Liver (tissue), 3 donors: ENCODE results near the gene XPNPEP1.

Source experiments
- EGR1 ChIP-seq, 2 donors: IDR thresholded peaks; 2 replicates each; pipeline ENCODE4 v1.6.1; 2016 to 2018; ENCODE audit warnings: antibody characterized with exemption in 2 of 2, low read depth in 2 of 2
- FOXA1 ChIP-seq: IDR thresholded peaks from 2 replicates; pipeline ENCODE4 v1.6.1; 2016; ENCODE audit warnings: antibody characterized with exemption
- JUND ChIP-seq, 2 donors: IDR thresholded peaks; 2 replicates each; pipeline ENCODE4 v1.6.1; 2016; ENCODE audit warnings: antibody characterized with exemption in 2 of 2
- RAD21 ChIP-seq, 2 donors: IDR thresholded peaks; 2 replicates each; pipeline ENCODE4 v1.6.1; 2016; ENCODE audit warnings: antibody characterized with exemption in 2 of 2, mild to moderate bottlenecking in 2 of 2
- SP1 ChIP-seq: IDR thresholded peaks from 2 replicates; pipeline ENCODE4 v1.6.1; 2018; ENCODE audit warnings: antibody characterized with exemption, mild to moderate bottlenecking
- TAF1 ChIP-seq: conservative IDR thresholded peaks from 2 replicates; pipeline ENCODE4 v1.6.1; 2016; ENCODE audit warnings: antibody characterized with exemption, mild to moderate bottlenecking
- YY1 ChIP-seq: IDR thresholded peaks from 2 replicates; pipeline ENCODE4 v1.6.1; 2016; ENCODE audit warnings: antibody characterized with exemption, mild to moderate bottlenecking
- TF ChIP-seq, protein P1 (sequence below): IDR thresholded peaks from 2 replicates; pipeline ENCODE4 v1.6.1; 2016; ENCODE audit warnings: antibody characterized with exemption, mild to moderate bottlenecking
- TF ChIP-seq, protein P2 (sequence below): fragments of 150-350 bp; IDR thresholded peaks from 2 replicates; pipeline ENCODE4 v1.5.1; 2017; ENCODE audit warnings: improper control_type of control experiment, low read depth, low read length; ENCODE audit not compliant: missing input control
- TF ChIP-seq, protein P3 (sequence below): IDR thresholded peaks from 2 replicates; pipeline ENCODE4 v1.6.1; 2016; ENCODE audit warnings: antibody characterized with exemption
- TF ChIP-seq, protein P4 (sequence below): IDR thresholded peaks from 2 replicates; pipeline ENCODE4 v1.6.1; 2016; ENCODE audit warnings: antibody characterized with exemption
- TF ChIP-seq, protein P5 (sequence below): IDR thresholded peaks from 2 replicates; pipeline ENCODE4 v1.6.1; 2016; ENCODE audit warnings: antibody characterized with exemption
- donor health status: healthy.
- donor health status: healthy.

DNA sequence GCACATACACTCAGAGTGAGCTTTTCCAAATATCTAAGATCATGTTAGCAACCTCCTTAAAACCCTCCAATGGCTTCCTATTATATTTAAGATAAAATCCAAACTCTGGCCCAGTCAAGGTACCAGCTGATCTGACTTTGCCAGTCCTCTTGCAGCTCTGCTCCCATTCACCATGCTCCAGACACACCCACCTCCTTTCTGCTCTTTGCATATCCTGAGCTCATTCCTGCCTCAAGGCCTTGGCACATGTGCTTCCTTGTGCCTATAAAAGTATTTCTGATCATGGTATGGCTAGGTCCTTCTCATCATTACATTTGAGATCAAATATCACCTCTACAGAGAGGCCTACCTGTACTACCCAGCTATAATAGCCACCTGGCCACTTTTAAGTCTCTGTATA lies 27.5 kb downstream of the XPNPEP1 start:
- TF ChIP-seq, protein P1, sequence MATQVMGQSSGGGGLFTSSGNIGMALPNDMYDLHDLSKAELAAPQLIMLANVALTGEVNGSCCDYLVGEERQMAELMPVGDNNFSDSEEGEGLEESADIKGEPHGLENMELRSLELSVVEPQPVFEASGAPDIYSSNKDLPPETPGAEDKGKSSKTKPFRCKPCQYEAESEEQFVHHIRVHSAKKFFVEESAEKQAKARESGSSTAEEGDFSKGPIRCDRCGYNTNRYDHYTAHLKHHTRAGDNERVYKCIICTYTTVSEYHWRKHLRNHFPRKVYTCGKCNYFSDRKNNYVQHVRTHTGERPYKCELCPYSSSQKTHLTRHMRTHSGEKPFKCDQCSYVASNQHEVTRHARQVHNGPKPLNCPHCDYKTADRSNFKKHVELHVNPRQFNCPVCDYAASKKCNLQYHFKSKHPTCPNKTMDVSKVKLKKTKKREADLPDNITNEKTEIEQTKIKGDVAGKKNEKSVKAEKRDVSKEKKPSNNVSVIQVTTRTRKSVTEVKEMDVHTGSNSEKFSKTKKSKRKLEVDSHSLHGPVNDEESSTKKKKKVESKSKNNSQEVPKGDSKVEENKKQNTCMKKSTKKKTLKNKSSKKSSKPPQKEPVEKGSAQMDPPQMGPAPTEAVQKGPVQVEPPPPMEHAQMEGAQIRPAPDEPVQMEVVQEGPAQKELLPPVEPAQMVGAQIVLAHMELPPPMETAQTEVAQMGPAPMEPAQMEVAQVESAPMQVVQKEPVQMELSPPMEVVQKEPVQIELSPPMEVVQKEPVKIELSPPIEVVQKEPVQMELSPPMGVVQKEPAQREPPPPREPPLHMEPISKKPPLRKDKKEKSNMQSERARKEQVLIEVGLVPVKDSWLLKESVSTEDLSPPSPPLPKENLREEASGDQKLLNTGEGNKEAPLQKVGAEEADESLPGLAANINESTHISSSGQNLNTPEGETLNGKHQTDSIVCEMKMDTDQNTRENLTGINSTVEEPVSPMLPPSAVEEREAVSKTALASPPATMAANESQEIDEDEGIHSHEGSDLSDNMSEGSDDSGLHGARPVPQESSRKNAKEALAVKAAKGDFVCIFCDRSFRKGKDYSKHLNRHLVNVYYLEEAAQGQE: no peak
- TF ChIP-seq RAD21 (IDR thresholded peaks at IDR 0.05): no peak
- TF ChIP-seq, protein P2, sequence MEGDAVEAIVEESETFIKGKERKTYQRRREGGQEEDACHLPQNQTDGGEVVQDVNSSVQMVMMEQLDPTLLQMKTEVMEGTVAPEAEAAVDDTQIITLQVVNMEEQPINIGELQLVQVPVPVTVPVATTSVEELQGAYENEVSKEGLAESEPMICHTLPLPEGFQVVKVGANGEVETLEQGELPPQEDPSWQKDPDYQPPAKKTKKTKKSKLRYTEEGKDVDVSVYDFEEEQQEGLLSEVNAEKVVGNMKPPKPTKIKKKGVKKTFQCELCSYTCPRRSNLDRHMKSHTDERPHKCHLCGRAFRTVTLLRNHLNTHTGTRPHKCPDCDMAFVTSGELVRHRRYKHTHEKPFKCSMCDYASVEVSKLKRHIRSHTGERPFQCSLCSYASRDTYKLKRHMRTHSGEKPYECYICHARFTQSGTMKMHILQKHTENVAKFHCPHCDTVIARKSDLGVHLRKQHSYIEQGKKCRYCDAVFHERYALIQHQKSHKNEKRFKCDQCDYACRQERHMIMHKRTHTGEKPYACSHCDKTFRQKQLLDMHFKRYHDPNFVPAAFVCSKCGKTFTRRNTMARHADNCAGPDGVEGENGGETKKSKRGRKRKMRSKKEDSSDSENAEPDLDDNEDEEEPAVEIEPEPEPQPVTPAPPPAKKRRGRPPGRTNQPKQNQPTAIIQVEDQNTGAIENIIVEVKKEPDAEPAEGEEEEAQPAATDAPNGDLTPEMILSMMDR: no peak
- no peak for TF ChIP-seq YY1
- TF ChIP-seq, protein P3, sequence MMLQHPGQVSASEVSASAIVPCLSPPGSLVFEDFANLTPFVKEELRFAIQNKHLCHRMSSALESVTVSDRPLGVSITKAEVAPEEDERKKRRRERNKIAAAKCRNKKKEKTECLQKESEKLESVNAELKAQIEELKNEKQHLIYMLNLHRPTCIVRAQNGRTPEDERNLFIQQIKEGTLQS: no peak
- TF ChIP-seq, protein P4, sequence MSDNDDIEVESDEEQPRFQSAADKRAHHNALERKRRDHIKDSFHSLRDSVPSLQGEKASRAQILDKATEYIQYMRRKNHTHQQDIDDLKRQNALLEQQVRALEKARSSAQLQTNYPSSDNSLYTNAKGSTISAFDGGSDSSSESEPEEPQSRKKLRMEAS: no peak
- TF ChIP-seq EGR1 (IDR thresholded peaks at IDR 0.05; ENCODE audit: low read depth in 2 of 2): no peak
- no peak for TF ChIP-seq TAF1
- TF ChIP-seq, protein P5, sequence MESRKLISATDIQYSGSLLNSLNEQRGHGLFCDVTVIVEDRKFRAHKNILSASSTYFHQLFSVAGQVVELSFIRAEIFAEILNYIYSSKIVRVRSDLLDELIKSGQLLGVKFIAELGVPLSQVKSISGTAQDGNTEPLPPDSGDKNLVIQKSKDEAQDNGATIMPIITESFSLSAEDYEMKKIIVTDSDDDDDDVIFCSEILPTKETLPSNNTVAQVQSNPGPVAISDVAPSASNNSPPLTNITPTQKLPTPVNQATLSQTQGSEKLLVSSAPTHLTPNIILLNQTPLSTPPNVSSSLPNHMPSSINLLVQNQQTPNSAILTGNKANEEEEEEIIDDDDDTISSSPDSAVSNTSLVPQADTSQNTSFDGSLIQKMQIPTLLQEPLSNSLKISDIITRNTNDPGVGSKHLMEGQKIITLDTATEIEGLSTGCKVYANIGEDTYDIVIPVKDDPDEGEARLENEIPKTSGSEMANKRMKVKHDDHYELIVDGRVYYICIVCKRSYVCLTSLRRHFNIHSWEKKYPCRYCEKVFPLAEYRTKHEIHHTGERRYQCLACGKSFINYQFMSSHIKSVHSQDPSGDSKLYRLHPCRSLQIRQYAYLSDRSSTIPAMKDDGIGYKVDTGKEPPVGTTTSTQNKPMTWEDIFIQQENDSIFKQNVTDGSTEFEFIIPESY: no peak
- TF ChIP-seq FOXA1: no peak
- TF ChIP-seq JUND (IDR thresholded peaks at IDR 0.05): no peak
- TF ChIP-seq SP1: no peak
